ENCODE results near the gene CACNA1G. TPM values are rescaled to one million over a fixed set of nuclear protein-coding genes. Genes with fewer than 3 reads are reported as not detected.

CACNA1G gene
- total and polyA plus RNA-seq, 9 of the 15 experiments (the other 6 are each of a cell fraction or from before 2014, with no cell fraction given), result 0.01 TPM; not detected in 8

GRCh38 chr17:50560185-50560824, at the start of gene CACNA1G (continued):
- no peak for TF ChIP-seq GTF2B (IDR thresholded peaks at IDR 0.05; ENCODE audit: extremely low read depth, insufficient read length)
- TF ChIP-seq ETS1 (conservative IDR thresholded peaks at IDR 0.05; ENCODE audit: control insufficient read depth, low read depth, low read length), result 0 out of 2 replicates have a peak, but pooled peaks have one; percentile 24
- no peak for TF ChIP-seq RUNX1 (IDR thresholded peaks at IDR 0.05; ENCODE audit: low read depth)
- TF ChIP-seq HNRNPLL (IDR thresholded peaks at IDR 0.05; ENCODE audit: low read depth, low read length, poor library complexity, severe bottlenecking), result peak; percentile 35
- no peak for TF ChIP-seq RFX7 (CRISPR knock-in tag; IDR thresholded peaks at IDR 0.05)
- TF ChIP-seq CXXC5 (CRISPR knock-in tag; IDR thresholded peaks at IDR 0.05), result peak; percentile 48
- no peak for TF ChIP-seq TCF3 (CRISPR knock-in tag; IDR thresholded peaks at IDR 0.05)
- TF ChIP-seq TEAD1 (CRISPR knock-in tag; IDR thresholded peaks at IDR 0.05), result 0 out of 4 replicates have a peak, but pooled peaks of 1 of the 2 experiments have one; percentile 14
- TF ChIP-seq XRCC3 (IDR thresholded peaks at IDR 0.05), result no peak
- TF ChIP-seq DACH1 (IDR thresholded peaks at IDR 0.05; ENCODE audit: partially characterized antibody), result peak; percentile 33
- no peak for TF ChIP-seq FOXK2 (conservative IDR thresholded peaks at IDR 0.05 in 1 of 2, IDR thresholded peaks at IDR 0.05 in 1 of 2; ENCODE audit: low read depth in 2 of 2)
- TF ChIP-seq TBP (optimal IDR thresholded peaks at IDR 0.05; ENCODE audit: low read depth, low read length), result peak; percentile 15
- no peak for TF ChIP-seq ZNF184 (CRISPR knock-in tag; IDR thresholded peaks at IDR 0.05)
- no peak for TF ChIP-seq TAL1 (IDR thresholded peaks at IDR 0.05)
- TF ChIP-seq SMAD4 (CRISPR knock-in tag; conservative IDR thresholded peaks at IDR 0.05), result no peak
- no peak for TF ChIP-seq ZNF449 (CRISPR knock-in tag; IDR thresholded peaks at IDR 0.05)
- TF ChIP-seq CTBP1 (IDR thresholded peaks at IDR 0.05; ENCODE audit: borderline replicate concordance), result peak; percentile 48; the same call in 1 of the 2 replicates
- TF ChIP-seq FOXO4 (CRISPR knock-in tag; IDR thresholded peaks at IDR 0.05), result no peak
- TF ChIP-seq PML (IDR thresholded peaks at IDR 0.05; ENCODE audit: low read length), result no peak
- TF ChIP-seq ZSCAN32 (CRISPR knock-in tag; IDR thresholded peaks at IDR 0.05), result no peak
- TF ChIP-seq ELF4 (CRISPR knock-in tag; IDR thresholded peaks at IDR 0.05), result no peak
- no peak for TF ChIP-seq TRIM24 (IDR thresholded peaks at IDR 0.05)
- no peak for TF ChIP-seq PRMT5 (CRISPR knock-in tag; IDR thresholded peaks at IDR 0.05)
- TF ChIP-seq HNRNPK (IDR thresholded peaks at IDR 0.05; ENCODE audit: low read depth, low read length, poor library complexity, severe bottlenecking), result peak; percentile 95
- no peak; the same call in 1 of the 2 replicates for TF ChIP-seq KDM2B (CRISPR knock-in tag; IDR thresholded peaks at IDR 0.05)
- no peak for TF ChIP-seq ZC3H8 (IDR thresholded peaks at IDR 0.05)
- TF ChIP-seq HDAC8 (tag; IDR thresholded peaks at IDR 0.05), result no peak
